HFF-Myc (cell line): ENCODE data around the gene C1orf226.

Source experiments
- DNase-seq: peaks from one replicate; pipeline ENCODE4 v3.0.0-alpha.2; 2011; ENCODE audit warnings: low read depth; ENCODE audit errors: extremely low read depth
- H3K4me3 ChIP-seq: replicated peaks from 2 replicates; pipeline ENCODE4 v1.5.1; 2011; ENCODE audit warnings: low read depth, mild to moderate bottlenecking, control low read depth, low read length
- TF ChIP-seq, protein P1 (sequence below): IDR thresholded peaks from 2 replicates; pipeline ENCODE4 v1.5.1; 2012; ENCODE audit warnings: mild to moderate bottlenecking, low read depth, low read length, control low read depth; ENCODE audit errors: missing control alignments

Gene C1orf226

DNA sequence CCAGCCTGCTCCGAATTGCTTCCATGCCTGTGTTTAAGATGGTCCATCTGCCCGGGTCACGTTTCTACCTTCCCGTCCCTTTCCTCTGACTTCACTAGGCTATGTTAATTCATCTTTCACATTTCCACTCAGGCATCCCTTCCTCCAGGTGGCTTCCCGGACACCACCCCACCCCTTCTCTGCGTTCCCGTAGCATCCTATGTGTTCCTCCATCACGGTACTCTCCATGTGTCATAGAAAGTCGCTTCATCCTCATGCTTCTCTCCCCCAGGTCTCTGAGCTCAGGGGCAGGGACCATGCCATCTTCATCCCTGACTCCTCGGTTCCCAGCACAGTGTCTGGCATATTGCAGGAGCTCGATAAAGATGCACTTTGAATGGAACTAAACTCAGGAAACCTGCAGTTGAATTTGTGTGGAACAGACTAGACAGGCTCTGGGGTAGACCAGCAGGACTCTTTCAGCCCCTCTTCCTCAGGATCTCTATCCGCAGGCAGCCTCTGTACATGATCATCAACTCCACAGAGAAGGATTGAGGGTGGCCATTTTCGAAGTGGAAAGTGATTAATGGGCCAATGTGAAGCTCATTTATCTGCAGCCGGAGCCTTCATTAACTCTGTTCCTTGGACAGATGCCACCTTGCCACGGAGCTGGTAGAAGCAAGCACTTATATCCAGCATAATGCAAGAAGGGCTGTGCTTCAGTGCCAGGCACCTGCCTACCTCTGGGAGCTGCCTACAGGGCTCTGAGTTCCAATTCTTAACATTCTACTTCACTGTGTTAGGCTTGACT lies 9.1 kb downstream of the C1orf226 start:
- no peak overlapping the region for H3K4me3 ChIP-seq
- TF ChIP-seq, protein P1, sequence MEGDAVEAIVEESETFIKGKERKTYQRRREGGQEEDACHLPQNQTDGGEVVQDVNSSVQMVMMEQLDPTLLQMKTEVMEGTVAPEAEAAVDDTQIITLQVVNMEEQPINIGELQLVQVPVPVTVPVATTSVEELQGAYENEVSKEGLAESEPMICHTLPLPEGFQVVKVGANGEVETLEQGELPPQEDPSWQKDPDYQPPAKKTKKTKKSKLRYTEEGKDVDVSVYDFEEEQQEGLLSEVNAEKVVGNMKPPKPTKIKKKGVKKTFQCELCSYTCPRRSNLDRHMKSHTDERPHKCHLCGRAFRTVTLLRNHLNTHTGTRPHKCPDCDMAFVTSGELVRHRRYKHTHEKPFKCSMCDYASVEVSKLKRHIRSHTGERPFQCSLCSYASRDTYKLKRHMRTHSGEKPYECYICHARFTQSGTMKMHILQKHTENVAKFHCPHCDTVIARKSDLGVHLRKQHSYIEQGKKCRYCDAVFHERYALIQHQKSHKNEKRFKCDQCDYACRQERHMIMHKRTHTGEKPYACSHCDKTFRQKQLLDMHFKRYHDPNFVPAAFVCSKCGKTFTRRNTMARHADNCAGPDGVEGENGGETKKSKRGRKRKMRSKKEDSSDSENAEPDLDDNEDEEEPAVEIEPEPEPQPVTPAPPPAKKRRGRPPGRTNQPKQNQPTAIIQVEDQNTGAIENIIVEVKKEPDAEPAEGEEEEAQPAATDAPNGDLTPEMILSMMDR, result no peak
- DNase-seq, result no peak

DNA sequence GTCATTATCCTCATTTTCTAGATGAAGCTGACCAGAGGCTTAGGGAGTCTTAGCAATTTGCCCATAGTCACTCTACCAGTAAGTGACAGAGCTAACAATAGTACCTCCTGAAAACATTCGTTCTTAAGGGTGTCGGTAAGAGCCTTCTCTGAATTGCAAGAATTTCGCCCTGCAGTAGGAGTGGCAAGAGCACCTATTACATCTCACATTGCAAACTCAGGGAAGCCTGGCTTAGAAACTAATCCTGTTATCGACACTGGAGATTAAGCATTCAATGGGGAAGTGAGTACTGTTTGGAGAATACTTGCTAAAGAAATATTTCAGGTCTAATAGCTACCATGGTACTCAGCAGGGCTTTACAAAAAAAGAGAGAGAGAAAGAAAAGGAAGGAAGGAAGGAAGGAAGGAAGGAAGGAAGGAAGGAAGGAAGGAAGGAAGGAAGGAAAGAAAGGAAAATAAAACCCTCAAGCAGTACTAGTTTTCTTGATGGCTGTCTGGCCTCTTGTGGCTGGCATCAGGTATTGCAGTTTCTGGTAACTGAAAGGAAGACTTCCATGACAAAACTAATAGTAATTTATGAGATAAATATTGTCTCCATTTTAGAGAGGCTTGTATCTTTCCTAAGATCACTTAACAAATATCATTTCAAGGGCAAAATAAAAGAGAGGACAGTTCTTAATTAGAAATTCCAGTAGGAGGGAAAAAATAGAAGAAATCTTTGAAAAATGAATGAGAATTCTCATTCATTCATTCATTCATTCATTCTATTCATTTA lies 10.4 kb downstream of the C1orf226 start:
- TF ChIP-seq, protein P1, result peak; percentile 79
- DNase-seq, result no peak
- no peak overlapping the region for H3K4me3 ChIP-seq

DNA sequence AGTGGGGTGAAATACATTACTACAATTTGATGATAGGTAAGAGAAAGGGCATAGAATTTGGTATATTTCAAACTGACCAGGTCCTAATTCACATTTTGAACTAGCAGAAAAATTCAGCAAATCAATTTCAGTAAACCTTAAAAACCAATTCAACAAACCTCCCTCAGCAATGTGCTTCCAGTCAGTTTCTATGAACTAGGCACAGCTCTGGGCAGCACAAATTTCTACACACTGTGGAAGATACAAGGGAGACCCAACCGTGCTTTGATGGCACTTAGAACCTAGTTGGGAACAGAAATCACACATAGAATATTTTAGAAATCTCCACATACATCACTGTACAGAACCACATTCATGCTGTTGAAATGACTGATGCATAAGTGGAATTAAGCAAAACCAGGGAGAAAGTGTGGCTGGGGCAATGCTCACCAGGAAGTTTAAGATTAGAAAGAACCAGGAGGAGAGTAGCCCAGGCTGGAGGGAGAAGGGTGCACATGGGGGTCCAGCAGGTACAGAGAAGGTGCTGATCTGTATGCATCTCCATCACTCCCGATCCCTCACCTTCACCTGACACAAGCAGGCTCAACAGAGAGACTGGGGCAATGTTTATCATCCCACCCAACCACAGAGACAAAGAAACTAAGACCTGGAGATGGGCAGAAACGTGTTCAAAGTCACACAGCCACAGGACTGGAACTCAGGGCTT lies 14.8 kb downstream of the C1orf226 start:
- no peak for DNase-seq
- H3K4me3 ChIP-seq, result no peak overlapping the region
- TF ChIP-seq, protein P1, result no peak

DNA sequence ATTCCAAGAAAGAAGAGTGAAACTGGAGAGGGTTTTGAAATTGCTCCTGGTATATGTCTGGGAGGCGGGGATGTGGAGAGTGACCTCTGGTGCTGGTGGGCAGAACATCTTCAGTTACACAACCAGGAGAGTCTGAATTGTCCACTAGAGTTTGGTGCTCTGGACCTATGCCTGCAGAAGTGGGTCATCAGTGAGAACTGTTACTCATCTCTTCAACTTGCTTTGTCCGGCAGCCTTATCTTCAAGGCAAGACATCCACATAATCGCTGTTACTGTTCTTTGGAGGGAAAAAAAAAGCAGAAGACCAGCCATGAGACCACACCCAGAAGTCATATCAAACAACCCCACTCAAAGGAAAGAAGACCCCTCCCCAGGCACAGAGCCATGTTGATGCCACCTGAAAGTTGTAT lies 15.5 kb downstream of the C1orf226 start:
- TF ChIP-seq, protein P1, result peak; percentile 12
- no peak overlapping the region for H3K4me3 ChIP-seq
- no peak for DNase-seq

DNA sequence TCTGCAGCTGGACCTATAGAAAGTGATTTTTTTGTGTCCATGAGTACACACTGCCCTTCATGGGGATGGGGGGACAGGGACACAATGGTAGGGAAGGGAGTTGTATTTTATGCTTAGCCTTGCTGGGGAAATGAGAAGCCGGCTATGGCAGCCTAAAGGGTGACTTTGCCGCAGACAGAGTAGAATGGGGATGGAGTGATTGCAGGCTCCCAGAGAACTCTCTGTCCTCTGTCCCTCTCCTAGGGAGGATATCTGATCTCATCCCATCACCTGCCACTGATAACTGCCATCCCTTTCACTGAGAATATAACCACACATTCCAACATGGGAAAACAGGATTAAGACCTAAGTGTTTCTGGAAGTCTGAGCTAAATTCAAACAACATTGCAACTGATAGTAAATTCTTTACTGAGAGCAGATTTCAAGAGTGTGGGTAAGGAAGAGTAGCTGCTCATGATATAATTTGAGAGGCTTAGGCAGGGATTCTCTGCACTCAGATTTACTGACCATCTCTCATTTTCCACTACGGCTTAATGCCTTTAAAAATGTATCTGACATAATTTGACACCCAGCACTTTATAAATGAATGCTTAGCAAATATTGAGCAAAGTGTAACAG lies 16.5 kb downstream of the C1orf226 start:
- no peak overlapping the region for H3K4me3 ChIP-seq
- TF ChIP-seq, protein P1, result no peak
- DNase-seq, result no peak

DNA sequence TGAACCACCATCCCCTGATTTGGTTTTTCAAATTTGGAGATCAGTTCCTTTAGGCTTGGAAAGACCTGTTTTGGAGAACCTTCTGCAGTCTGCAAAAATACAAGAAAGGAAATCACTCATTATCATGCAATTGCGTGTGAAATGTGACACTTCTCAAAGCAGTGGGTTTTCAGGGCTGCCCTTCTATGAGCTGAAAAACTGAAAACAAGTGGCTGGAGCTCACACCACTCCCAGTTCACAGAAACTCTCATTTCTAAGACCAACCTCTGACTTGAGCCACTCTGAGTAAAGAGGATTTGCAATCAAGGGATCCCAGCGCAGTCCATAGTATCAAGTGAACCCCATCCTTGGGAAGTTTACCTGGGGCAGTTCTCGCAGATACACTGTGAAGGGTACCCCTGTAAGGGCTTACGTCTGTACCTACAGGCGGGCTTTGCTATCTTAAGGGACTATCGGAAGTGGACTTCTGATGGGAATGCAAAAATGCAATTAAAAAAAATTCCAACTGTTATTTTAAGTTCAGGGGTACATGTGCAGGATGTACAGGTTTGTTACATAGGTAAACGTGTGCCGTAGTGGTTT lies 17.6 kb downstream of the C1orf226 start:
- DNase-seq, result no peak
- TF ChIP-seq, protein P1, result no peak
- no peak overlapping the region for H3K4me3 ChIP-seq
